Measurements from ENCODE around the gene ANTXR1.

DNA sequence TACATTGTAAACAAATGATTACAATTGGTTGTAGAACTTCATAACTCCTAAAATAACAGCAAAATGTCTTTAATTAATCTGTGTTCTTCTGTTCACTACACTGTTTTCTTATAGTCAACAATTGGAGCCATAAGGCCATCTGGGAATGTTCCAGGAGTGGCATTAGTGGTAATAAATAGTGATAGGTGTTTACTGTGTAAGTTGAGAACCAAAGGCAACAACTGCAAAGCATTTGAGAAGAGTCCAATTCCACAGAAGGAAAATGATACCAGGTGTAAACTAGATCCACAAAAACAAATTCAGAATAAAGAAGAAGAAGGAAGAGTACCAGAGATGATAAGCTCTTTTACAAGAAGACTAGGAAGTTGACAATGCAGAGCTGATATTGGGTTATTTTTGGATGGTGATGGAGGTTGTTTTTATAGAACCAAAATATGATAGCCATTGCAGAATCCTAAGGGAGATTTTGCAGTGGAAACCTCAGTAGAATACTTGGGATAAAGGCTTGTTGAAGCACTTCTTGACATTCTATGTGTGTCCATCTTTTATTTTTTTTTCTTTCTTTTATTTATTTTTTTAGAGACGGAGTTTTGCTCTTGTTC is 52.9 kb downstream of the ANTXR1 start:
- TF ChIP-seq, protein P1, sequence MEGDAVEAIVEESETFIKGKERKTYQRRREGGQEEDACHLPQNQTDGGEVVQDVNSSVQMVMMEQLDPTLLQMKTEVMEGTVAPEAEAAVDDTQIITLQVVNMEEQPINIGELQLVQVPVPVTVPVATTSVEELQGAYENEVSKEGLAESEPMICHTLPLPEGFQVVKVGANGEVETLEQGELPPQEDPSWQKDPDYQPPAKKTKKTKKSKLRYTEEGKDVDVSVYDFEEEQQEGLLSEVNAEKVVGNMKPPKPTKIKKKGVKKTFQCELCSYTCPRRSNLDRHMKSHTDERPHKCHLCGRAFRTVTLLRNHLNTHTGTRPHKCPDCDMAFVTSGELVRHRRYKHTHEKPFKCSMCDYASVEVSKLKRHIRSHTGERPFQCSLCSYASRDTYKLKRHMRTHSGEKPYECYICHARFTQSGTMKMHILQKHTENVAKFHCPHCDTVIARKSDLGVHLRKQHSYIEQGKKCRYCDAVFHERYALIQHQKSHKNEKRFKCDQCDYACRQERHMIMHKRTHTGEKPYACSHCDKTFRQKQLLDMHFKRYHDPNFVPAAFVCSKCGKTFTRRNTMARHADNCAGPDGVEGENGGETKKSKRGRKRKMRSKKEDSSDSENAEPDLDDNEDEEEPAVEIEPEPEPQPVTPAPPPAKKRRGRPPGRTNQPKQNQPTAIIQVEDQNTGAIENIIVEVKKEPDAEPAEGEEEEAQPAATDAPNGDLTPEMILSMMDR (IDR thresholded peaks at IDR 0.05): no peak
- no peak for TF ChIP-seq EP300 (IDR thresholded peaks at IDR 0.05)
- no peak for TF ChIP-seq POLR2A (IDR thresholded peaks at IDR 0.05)
